DMS53 (cell line): ENCODE data around the gene SHANK3.

ENCODE experiments used
- DNase-seq: peaks from one replicate; lab custom pipeline; 2025; lab: John Stamatoyannopoulos, UW

The SHANK3 gene

GRCh38 chr22:50713571-50714056 lies 41.0 kb downstream of the SHANK3 start:
- DNase-seq, result no peak

DNA sequence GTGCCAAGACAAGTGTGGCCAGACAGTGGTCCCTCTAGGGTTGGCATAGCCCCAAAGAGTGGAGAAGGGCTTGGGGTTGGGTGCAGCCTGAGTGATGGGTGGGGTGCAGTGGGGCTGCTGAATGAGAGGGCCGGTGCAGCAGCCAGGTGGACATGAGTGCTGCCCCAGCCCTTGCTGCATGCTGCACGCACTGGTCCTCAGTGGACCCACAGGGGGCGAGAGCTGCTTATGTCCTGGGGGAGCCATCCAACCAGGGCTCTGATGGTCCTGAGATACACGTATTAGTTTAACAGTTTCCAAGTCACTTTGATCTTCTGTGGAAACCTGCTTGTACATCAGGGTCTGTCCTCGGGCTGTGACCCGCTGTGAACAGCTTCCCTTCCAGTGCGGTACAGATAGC lies 41.5 kb downstream of the SHANK3 start:
- no peak for DNase-seq

- no peak for DNase-seq
Observed at GRCh38 chr22:50714631-50715179, 42.1 kb downstream of the SHANK3 start.

- DNase-seq, result no peak
Observed at GRCh38 chr22:50715250-50715649, 42.6 kb downstream of the SHANK3 start.

GRCh38 chr22:50715776-50716175 lies 43.2 kb downstream of the SHANK3 start:
- no peak for DNase-seq

GRCh38 chr22:50716290-50717024 lies 43.8 kb downstream of the SHANK3 start:
- no peak for DNase-seq

GRCh38 chr22:50717709-50718351 lies 45.2 kb downstream of the SHANK3 start:
- no peak for DNase-seq

DNA sequence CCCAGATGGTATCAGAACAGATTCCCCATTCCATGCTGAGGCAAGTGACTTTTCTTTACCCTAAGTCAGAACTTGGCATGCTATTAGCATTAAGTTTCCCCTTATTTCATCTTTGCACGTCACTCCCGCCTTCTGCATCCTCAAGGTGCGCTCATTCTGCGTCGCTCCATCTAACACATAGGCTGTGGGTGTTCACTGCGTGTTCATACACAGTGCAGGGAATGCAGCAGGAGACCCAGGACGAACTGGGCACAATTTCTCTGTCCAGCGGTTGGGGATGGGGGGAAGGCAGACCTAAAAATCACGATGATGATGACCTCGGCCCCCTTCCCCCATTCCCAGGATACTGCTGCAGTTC lies 45.7 kb downstream of the SHANK3 start:
- no peak for DNase-seq

DNA sequence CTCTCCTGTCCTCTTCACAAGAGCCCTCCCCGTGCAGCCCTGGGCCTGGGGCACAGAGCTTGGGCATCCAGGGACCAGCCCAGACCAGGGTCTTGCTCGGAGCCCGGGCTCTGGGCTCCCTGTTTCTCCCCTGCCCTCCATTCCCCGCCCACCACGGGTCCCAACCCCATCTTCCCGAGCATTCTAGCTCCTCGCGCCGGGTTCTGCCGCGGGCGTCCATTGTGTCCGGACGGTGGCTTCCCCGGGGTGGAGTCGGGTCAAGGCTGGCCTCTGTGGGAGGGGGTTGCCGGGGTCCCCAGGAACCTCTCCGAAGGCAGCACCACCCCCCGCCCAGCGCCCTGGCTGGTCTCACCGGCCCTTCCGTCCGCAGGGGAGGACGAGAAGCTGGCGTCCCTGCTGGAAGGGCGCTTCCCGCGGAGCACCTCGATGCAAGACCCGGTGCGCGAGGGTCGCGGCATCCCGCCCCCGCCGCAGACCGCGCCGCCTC lies 47.2 kb downstream of the SHANK3 start:
- DNase-seq, result no peak

- DNase-seq, result no peak
Observed at GRCh38 chr22:50720301-50721256, 48.0 kb downstream of the SHANK3 start.

DNA sequence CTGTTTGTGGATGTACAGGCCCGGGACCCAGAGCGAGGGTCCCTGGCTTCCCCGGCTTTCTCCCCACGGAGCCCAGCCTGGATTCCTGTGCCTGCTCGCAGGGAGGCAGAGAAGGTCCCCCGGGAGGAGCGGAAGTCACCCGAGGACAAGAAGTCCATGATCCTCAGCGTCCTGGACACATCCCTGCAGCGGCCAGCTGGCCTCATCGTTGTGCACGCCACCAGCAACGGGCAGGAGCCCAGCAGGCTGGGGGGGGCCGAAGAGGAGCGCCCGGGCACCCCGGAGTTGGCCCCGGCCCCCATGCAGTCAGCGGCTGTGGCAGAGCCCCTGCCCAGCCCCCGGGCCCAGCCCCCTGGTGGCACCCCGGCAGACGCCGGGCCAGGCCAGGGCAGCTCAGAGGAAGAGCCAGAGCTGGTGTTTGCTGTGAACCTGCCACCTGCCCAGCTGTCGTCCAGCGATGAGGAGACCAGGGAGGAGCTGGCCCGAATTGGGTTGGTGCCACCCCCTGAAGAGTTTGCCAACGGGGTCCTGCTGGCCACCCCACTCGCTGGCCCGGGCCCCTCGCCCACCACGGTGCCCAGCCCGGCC lies 48.7 kb downstream of the SHANK3 start:
- no peak for DNase-seq

DNA sequence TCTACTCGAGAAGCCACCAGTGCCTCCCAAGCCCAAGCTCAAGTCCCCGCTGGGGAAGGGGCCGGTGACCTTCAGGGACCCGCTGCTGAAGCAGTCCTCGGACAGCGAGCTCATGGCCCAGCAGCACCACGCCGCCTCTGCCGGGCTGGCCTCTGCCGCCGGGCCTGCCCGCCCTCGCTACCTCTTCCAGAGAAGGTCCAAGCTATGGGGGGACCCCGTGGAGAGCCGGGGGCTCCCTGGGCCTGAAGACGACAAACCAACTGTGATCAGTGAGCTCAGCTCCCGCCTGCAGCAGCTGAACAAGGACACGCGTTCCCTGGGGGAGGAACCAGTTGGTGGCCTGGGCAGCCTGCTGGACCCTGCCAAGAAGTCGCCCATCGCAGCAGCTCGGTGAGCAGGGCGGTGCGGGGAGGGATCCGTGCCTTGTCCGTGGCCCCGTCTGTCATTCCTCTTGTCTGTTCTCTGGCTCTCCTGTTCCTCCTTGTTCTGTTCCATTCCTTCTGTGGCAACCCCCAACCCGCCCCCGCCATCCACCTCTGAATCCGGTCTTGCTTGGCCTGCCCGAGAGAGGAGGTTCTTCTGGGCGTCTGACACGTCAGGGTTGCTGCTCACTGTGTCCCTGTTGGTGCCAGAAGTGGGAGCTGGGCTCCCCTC lies 49.6 kb downstream of the SHANK3 start:
- DNase-seq, result no peak
